ENCODE measurements around the gene CISD1.

The CISD1 gene

DNA sequence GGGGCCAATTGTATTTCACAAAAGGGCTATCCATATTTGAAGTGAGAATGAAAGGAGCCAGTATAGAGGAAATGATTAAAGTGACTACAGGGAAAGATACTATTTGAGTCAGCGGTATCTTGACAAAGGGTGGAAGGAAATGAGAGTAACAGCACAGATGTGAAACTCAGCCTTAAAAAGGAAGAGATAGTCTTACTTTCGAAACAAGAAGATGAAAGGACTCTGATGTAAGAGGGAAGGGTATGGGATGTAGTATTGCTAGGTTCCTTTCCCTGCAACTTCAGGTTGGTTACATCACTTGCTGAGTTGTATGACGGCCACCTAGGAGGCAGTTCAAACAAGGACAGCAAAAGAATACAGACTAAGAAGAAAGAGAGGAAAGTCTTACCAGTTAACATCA, 13.7 kb downstream of the CISD1 start:
- H3K36me3 ChIP-seq (ENCODE audit: insufficient read depth, low read length), result peaks cover 17% of the 10 kb centered on the region
- H3K9me3 ChIP-seq (replicated peaks; ENCODE audit: low read length), result no peaks in the 10 kb centered on the region
- H3K9ac ChIP-seq (ENCODE audit: low read depth, low read length), result no peak overlapping the region
- H3K4me2 ChIP-seq (ENCODE audit: low read length), result no peak overlapping the region
- peaks cover 3% of the 10 kb centered on the region for H3K4me1 ChIP-seq (ENCODE audit: control insufficient read depth, insufficient read depth, low read length)
- no peaks in the 10 kb centered on the region for H3K27me3 ChIP-seq (ENCODE audit: control insufficient read depth, insufficient read depth, low read length)
- H3K4me3 ChIP-seq (ENCODE audit: low read length), result no peak overlapping the region

GRCh38 chr10:58291538-58292174, 22.7 kb downstream of the CISD1 start:
- no peak overlapping the region for H3K4me3 ChIP-seq (ENCODE audit: low read length)
- no peaks in the 10 kb centered on the region for H3K4me1 ChIP-seq (ENCODE audit: control insufficient read depth, insufficient read depth, low read length)
- H3K9me3 ChIP-seq (replicated peaks; ENCODE audit: low read length), result no peaks in the 10 kb centered on the region
- no peaks in the 10 kb centered on the region for H3K36me3 ChIP-seq (ENCODE audit: insufficient read depth, low read length)
- no peak overlapping the region for H3K9ac ChIP-seq (ENCODE audit: low read depth, low read length)
- H3K4me2 ChIP-seq (ENCODE audit: low read length), result no peak overlapping the region
- H3K27me3 ChIP-seq (ENCODE audit: control insufficient read depth, insufficient read depth, low read length), result no peaks in the 10 kb centered on the region

DNA sequence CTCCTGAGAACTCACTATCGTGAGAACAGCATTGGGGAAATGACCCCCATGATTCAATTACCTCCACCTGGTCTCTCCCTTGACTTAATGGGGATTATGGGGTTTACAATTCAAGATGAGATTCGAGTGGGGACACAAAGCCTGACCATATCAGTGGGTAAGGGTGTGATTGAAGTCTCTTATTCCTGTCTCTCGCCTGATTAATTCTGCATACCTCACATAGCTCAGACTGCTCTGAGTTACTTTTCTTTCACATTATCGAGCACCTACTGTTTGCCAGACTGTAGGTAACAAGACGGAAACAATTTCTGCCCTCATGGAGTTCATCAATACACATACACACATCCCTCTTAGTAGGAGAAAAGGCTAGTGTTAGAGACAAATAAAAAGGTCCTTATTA, 25.0 kb downstream of the CISD1 start:
- no peaks in the 10 kb centered on the region for H3K27me3 ChIP-seq (ENCODE audit: control insufficient read depth, insufficient read depth, low read length)
- no peak overlapping the region for H3K9ac ChIP-seq (ENCODE audit: low read depth, low read length)

DNA sequence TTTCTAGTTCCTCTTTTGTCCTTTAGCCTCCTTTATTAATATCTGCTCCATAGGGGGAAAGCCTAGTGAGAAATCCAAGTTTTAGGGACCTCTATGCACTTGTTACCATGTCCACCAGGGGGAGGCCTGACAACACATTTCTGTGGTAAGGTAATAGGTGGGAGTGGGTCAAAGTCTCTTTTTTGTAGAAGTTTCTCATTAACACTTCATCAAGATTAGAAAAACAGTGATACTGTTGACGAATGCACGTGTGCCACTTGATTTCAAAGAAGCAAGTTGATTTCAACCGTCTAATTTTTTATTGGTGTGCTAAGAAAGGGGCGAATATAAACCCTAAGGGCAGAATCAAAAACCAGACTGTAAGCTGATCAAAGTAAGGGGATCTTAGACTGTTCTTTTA, 30.6 kb downstream of the CISD1 start:
- no peak overlapping the region for H3K4me2 ChIP-seq (ENCODE audit: low read length)
- H3K4me3 ChIP-seq (ENCODE audit: low read length), result no peak overlapping the region
- H3K27me3 ChIP-seq (ENCODE audit: control insufficient read depth, insufficient read depth, low read length), result no peaks in the 10 kb centered on the region
- no peak overlapping the region for H3K9ac ChIP-seq (ENCODE audit: low read depth, low read length)
- no peaks in the 10 kb centered on the region for H3K36me3 ChIP-seq (ENCODE audit: insufficient read depth, low read length)
- H3K9me3 ChIP-seq (replicated peaks; ENCODE audit: low read length), result no peaks in the 10 kb centered on the region
- no peaks in the 10 kb centered on the region for H3K4me1 ChIP-seq (ENCODE audit: control insufficient read depth, insufficient read depth, low read length)

More for the DNA sequence above, 25.0 kb downstream of the CISD1 start:
- Histone ChIP-seq H3K4me2 (ENCODE audit: low read length) (no peak overlapping the region), H3K4me3 (ENCODE audit: low read length) (no peak overlapping the region), H3K4me1 (ENCODE audit: control insufficient read depth, insufficient read depth, low read length) (no peaks in the 10 kb centered on the region), H3K9me3 (replicated peaks; ENCODE audit: low read length) (no peaks in the 10 kb centered on the region), H3K36me3 (ENCODE audit: insufficient read depth, low read length) (no peaks in the 10 kb centered on the region)

DNA sequence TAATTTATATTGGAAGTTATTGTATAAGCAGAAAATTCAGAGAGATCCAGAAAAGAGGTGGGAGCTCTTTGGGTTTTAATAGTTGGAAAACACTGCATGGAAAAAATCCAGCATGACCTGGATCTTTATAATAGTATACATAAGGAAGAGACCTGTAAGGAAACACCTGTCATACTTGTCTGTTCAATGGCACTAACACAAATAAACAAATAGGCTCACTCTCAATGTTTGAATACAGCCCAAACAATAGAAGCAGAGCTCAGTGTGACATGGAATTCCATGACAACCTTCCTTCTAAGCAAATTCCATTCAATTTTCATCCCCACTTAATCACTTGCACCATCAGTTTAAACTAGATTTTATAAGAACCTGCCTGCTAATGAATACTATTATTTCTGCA, 31.7 kb downstream of the CISD1 start:
- H3K36me3 ChIP-seq (ENCODE audit: insufficient read depth, low read length), result no peaks in the 10 kb centered on the region
- no peaks in the 10 kb centered on the region for H3K27me3 ChIP-seq (ENCODE audit: control insufficient read depth, insufficient read depth, low read length)
- H3K4me2 ChIP-seq (ENCODE audit: low read length), result no peak overlapping the region
- no peaks in the 10 kb centered on the region for H3K4me1 ChIP-seq (ENCODE audit: control insufficient read depth, insufficient read depth, low read length)
- no peak overlapping the region for H3K9ac ChIP-seq (ENCODE audit: low read depth, low read length)
- H3K9me3 ChIP-seq (replicated peaks; ENCODE audit: low read length), result no peaks in the 10 kb centered on the region
- no peak overlapping the region for H3K4me3 ChIP-seq (ENCODE audit: low read length)

- H3K36me3 ChIP-seq (ENCODE audit: insufficient read depth, low read length), result no peaks in the 10 kb centered on the region
- H3K4me3 ChIP-seq (ENCODE audit: low read length), result no peak overlapping the region
- H3K27me3 ChIP-seq (ENCODE audit: control insufficient read depth, insufficient read depth, low read length), result peaks cover 8% of the 10 kb centered on the region
- no peaks in the 10 kb centered on the region for H3K4me1 ChIP-seq (ENCODE audit: control insufficient read depth, insufficient read depth, low read length)
- no peak overlapping the region for H3K4me2 ChIP-seq (ENCODE audit: low read length)
- H3K9ac ChIP-seq (ENCODE audit: low read depth, low read length), result no peak overlapping the region
- no peaks in the 10 kb centered on the region for H3K9me3 ChIP-seq (replicated peaks; ENCODE audit: low read length)
Measured at GRCh38 chr10:58302254-58302653, 33.3 kb downstream of the CISD1 start.

- Histone ChIP-seq H3K4me1 (ENCODE audit: control insufficient read depth, insufficient read depth, low read length) (no peaks in the 10 kb centered on the region), H3K27me3 (ENCODE audit: control insufficient read depth, insufficient read depth, low read length) (peaks cover 11% of the 10 kb centered on the region), H3K9ac (ENCODE audit: low read depth, low read length) (no peak overlapping the region), H3K9me3 (replicated peaks; ENCODE audit: low read length) (no peaks in the 10 kb centered on the region), H3K4me3 (ENCODE audit: low read length) (no peak overlapping the region), H3K4me2 (ENCODE audit: low read length) (no peak overlapping the region), H3K36me3 (ENCODE audit: insufficient read depth, low read length) (no peaks in the 10 kb centered on the region)
Measured at GRCh38 chr10:58304099-58304633, 35.2 kb downstream of the CISD1 start.

- Histone ChIP-seq H3K36me3 (ENCODE audit: insufficient read depth, low read length) (no peaks in the 10 kb centered on the region), H3K27me3 (ENCODE audit: control insufficient read depth, insufficient read depth, low read length) (peaks cover 18% of the 10 kb centered on the region), H3K4me2 (ENCODE audit: low read length) (no peak overlapping the region), H3K9me3 (replicated peaks; ENCODE audit: low read length) (no peaks in the 10 kb centered on the region), H3K9ac (ENCODE audit: low read depth, low read length) (no peak overlapping the region), H3K4me1 (ENCODE audit: control insufficient read depth, insufficient read depth, low read length) (no peaks in the 10 kb centered on the region), H3K4me3 (ENCODE audit: low read length) (no peak overlapping the region)
Measured at GRCh38 chr10:58305821-58306220, 36.9 kb downstream of the CISD1 start.

GRCh38 chr10:58307676-58308075, 38.7 kb downstream of the CISD1 start:
- no peaks in the 10 kb centered on the region for H3K9me3 ChIP-seq (replicated peaks; ENCODE audit: low read length)
- no peaks in the 10 kb centered on the region for H3K36me3 ChIP-seq (ENCODE audit: insufficient read depth, low read length)
- peaks cover 20% of the 10 kb centered on the region for H3K27me3 ChIP-seq (ENCODE audit: control insufficient read depth, insufficient read depth, low read length)
- no peak overlapping the region for H3K4me2 ChIP-seq (ENCODE audit: low read length)
- H3K9ac ChIP-seq (ENCODE audit: low read depth, low read length), result no peak overlapping the region
- H3K4me1 ChIP-seq (ENCODE audit: control insufficient read depth, insufficient read depth, low read length), result no peaks in the 10 kb centered on the region
- H3K4me3 ChIP-seq (ENCODE audit: low read length), result no peak overlapping the region

GRCh38 chr10:58311026-58311425, 42.1 kb downstream of the CISD1 start:
- Histone ChIP-seq H3K4me2 (ENCODE audit: low read length) (no peak overlapping the region), H3K4me1 (ENCODE audit: control insufficient read depth, insufficient read depth, low read length) (no peaks in the 10 kb centered on the region), H3K36me3 (ENCODE audit: insufficient read depth, low read length) (no peaks in the 10 kb centered on the region), H3K9ac (ENCODE audit: low read depth, low read length) (no peak overlapping the region), H3K27me3 (ENCODE audit: control insufficient read depth, insufficient read depth, low read length) (peaks cover 17% of the 10 kb centered on the region), H3K9me3 (replicated peaks; ENCODE audit: low read length) (no peaks in the 10 kb centered on the region), H3K4me3 (ENCODE audit: low read length) (no peak overlapping the region)

DNA sequence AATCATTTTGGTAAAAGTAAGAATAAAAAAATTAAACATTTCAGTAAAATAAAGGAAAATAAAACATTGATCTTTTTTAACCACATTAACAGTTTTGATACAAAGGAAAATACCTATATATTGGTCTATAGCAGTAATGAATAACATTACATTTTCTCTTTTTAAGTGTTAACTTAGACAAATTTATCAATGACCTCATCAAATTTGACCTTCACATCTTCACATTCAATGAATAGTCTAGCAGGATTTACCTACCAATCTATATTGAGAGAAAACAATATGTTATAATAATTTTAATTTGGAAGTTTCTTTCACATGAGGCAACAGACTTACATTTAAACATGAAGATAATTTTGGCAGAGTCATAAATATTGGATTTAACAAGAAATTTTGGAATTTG, 47.9 kb downstream of the CISD1 start:
- Histone ChIP-seq H3K4me1 (ENCODE audit: control insufficient read depth, insufficient read depth, low read length) (no peaks in the 10 kb centered on the region), H3K36me3 (ENCODE audit: insufficient read depth, low read length) (no peaks in the 10 kb centered on the region), H3K9ac (ENCODE audit: low read depth, low read length) (no peak overlapping the region), H3K4me2 (ENCODE audit: low read length) (no peak overlapping the region), H3K27me3 (ENCODE audit: control insufficient read depth, insufficient read depth, low read length) (no peaks in the 10 kb centered on the region), H3K9me3 (replicated peaks; ENCODE audit: low read length) (no peaks in the 10 kb centered on the region), H3K4me3 (ENCODE audit: low read length) (no peak overlapping the region)

DNA sequence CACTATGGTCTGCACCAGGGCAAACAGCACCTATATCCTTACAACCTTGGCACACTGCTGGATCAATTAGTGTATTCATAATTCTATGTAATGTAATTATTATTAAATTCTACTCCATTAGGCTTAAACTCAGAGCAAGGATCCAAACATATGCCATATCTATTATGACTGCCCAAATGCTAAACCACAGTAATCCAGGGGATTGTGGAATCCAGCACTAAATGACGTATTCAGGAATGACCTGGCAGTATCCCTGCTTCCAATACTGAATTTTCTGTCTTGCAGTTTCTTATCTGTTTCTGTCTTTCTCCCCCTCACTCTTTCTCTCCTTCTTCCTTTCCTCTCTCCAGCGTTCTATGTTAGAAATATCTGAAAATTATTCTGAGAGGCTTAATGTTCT, 49.4 kb downstream of the CISD1 start:
- no peak overlapping the region for H3K4me2 ChIP-seq (ENCODE audit: low read length)
- no peak overlapping the region for H3K4me3 ChIP-seq (ENCODE audit: low read length)
- no peaks in the 10 kb centered on the region for H3K36me3 ChIP-seq (ENCODE audit: insufficient read depth, low read length)
- no peak overlapping the region for H3K9ac ChIP-seq (ENCODE audit: low read depth, low read length)
- no peaks in the 10 kb centered on the region for H3K27me3 ChIP-seq (ENCODE audit: control insufficient read depth, insufficient read depth, low read length)
- no peaks in the 10 kb centered on the region for H3K9me3 ChIP-seq (replicated peaks; ENCODE audit: low read length)
- H3K4me1 ChIP-seq (ENCODE audit: control insufficient read depth, insufficient read depth, low read length), result peaks cover 10% of the 10 kb centered on the region

Measured in skeletal muscle satellite cell (primary cell).